Subcutaneous abdominal adipose tissue (tissue), 5 donors: ENCODE data around the gene RANGAP1.
"Not testable (repeated sequence)": the region's sequence is repeated elsewhere in the genome, so short reads cannot be mapped to it uniquely, and the experiment has no call there.

Source experiments
- H3K27ac ChIP-seq: one replicate; pipeline ENCODE4 v1.7.0; 2013; ENCODE audit warnings: low read depth, mild to moderate bottlenecking, inconsistent platforms, low read length, moderate library complexity
- H3K27me3 ChIP-seq, 5 donors: one replicate each; pipeline ENCODE4 v1.7.0; 2013; ENCODE audit warnings: low read length in 5 of 5, inconsistent platforms in 1 of 5; ENCODE audit not compliant: control insufficient read depth in 5 of 5, insufficient read depth in 4 of 5
- H3K36me3 ChIP-seq, 5 donors: one replicate each; pipeline ENCODE4 v1.7.0; 2013; ENCODE audit warnings: low read length in 5 of 5; ENCODE audit not compliant: control insufficient read depth in 5 of 5, insufficient read depth in 5 of 5
- H3K4me1 ChIP-seq, 5 donors: one replicate each; pipeline ENCODE4 v1.7.0; 2013; ENCODE audit warnings: low read length in 5 of 5, mild to moderate bottlenecking in 3 of 5, moderate library complexity in 1 of 5; ENCODE audit not compliant: control insufficient read depth in 5 of 5, insufficient read depth in 5 of 5
- H3K4me3 ChIP-seq, 5 donors: one replicate each; pipeline ENCODE4 v1.7.0; 2013; ENCODE audit warnings: low read length in 5 of 5, low read depth in 1 of 5
- H3K9ac ChIP-seq, 5 donors: one replicate each; pipeline ENCODE4 v1.7.0; 2013; ENCODE audit warnings: low read length in 5 of 5, mild to moderate bottlenecking in 4 of 5, moderate library complexity in 3 of 5
- H3K9me3 ChIP-seq, 5 donors: one replicate each; pipeline ENCODE4 v1.7.0; 2013; ENCODE audit warnings: low read length in 5 of 5; ENCODE audit not compliant: control insufficient read depth in 5 of 5
- donor health status: healthy.
- donor health status: healthy.
- donor health status: healthy.
- donor health status: healthy.
- donor health status: healthy.

Gene RANGAP1

DNA sequence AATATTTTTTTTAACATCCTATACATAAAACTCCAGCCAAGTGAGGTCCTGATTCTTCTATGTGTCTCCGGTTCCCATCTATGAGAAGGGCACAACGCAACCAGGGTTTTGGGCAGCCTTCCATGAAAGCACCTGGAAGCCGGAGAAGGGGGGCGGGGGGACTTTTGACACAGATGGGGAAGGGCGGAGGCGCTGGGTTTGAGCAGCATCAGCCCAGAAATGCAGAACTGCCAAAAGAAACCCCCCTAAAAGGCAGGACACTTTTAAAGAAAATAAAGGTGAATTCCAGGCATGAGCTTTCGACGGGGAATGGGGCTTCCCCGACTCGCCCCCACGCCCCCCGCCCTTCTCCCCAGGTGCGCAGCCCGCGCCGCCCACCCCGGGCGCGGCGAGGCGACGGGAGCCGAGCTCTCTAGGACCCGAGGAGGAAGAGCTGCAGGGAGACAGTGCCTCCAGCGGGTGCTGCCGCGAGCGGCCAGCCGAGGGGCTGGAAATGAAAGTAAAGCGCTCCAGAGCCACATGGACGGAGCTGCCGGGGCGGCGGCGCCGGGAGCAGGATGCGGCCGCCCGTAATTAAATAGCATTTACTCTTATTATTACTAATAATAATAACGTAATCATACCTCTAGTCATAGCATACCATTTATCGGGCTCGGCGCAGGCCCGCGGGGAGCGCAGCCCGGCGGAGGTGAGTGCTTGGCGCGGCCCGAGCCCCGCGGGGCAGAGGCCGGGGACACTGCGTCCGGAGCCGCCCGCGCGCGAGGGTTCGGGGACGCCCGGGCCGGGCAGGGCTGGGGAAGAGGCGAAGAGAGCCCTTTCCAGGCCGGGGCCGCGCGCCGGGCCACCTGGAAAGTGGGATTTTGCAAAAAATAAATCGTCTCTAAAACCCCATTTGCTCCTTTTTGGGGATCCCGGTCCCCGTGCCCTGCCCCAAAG lies 15.4 kb upstream of the RANGAP1 start, which contains the start of gene ZC3H7B:
ZC3H7B (plus strand) TSS at position 441 of the 936 bp plus-strand sequence. CDS start 19,136 bp downstream, outside the sequence.
- H3K4me1 ChIP-seq = peaks cover 6 to 22% (median 17%) of the 10 kb centered on the region in 5 donors
- H3K36me3 ChIP-seq = no peaks in the 10 kb centered on the region
- no peaks in the 10 kb centered on the region for H3K27me3 ChIP-seq
- peak within 1 kb of the TSS; percentile 91 for H3K27ac ChIP-seq
- H3K9me3 ChIP-seq = no peaks in the 10 kb centered on the region
- peak within 1 kb of the TSS; percentile 49 to 83 (median 78) for H3K4me3 ChIP-seq
- peak within 1 kb of the TSS; percentile 75 to 97 (median 93) for H3K9ac ChIP-seq

DNA sequence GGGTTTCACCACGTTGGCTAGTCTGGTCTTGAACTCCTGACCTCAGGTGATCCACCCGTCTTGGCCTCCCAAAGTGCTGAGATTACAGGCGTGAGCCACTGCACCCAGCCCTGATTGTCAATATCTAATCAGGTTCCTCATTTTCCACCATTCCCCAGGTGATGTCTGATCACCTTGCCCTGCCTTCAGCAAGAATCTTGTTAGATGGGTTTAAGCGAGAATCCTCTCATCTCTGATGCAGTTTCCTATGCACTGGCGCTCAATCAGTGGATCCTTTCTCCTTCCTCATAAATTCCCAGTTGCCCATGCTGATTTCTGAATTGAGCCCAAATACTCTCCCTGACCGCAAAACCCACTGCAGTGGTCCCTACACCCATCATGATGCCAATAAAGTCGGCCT lies 14.7 kb upstream of the RANGAP1 start:
- Histone ChIP-seq H3K4me3 (peak overlapping the region; percentile 49 to 83 (median 78)), H3K9me3 (no peaks in the 10 kb centered on the region), H3K9ac (peak overlapping the region in 4 of 5 donors; percentile 60 to 97 (median 84)), H3K27me3 (no peaks in the 10 kb centered on the region), H3K27ac (peak overlapping the region; percentile 91), H3K4me1 (peaks cover 6 to 22% (median 17%) of the 10 kb centered on the region in 5 donors), H3K36me3 (no peaks in the 10 kb centered on the region)

GRCh38 chr22:41296826-41297667 lies 11.1 kb upstream of the RANGAP1 start:
- no peak overlapping the region for H3K27ac ChIP-seq
- no peaks in the 10 kb centered on the region for H3K9me3 ChIP-seq
- H3K9ac ChIP-seq = no peak overlapping the region
- H3K4me1 ChIP-seq = peaks cover 0 to 7% (median 6%) of the 10 kb centered on the region in 5 donors
- H3K27me3 ChIP-seq = no peaks in the 10 kb centered on the region
- no peaks in the 10 kb centered on the region for H3K36me3 ChIP-seq
- no peak overlapping the region for H3K4me3 ChIP-seq

GRCh38 chr22:41294816-41295215 lies 8.8 kb upstream of the RANGAP1 start:
- not testable (repeated sequence) for H3K27ac ChIP-seq, H3K4me1 ChIP-seq, H3K9ac ChIP-seq, H3K36me3 ChIP-seq, H3K4me3 ChIP-seq, H3K27me3 ChIP-seq, H3K9me3 ChIP-seq

DNA sequence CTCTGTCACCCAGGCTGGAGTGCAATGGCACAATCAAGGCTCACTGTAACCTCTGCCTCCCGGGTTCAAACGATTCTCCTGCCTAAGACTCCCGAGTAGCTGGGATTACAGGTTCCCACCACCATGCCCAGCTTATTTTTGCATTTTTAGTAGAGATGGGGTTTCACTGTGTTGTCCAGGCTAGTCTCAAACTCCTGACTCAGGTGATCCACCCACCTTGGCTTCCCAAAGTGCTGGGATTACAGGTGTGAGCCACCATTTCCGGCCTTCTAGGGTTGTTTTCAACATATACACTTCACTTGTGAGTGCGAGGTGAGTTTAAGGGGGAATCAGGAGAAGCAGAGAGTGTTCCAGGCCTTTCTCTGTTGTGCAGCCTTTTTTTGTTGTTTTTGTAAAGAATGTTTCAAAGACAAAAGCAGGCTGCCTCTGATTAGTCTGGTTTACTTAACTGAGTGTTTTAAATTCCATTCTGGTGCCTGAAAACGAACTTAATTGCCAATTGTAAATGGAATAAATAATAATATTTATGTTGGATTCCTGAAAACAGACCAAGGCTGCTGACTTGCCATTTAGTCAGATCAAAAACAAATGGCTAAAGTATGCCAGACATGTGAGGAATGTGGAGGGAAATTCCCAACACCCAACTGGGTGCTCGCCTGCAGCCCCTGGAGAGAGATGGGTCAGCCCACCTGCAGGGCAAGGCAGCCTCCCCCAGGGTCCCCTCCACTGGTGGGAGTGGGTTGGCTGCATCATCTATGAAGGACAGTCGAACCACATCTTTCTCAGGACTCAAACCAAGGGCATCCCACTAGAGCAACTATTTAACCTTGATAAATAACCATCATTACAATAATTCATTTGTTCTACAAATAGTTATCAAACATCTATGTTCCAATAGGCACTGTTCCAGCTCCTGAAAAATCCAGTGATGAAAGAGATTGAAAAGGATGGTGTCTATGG lies 4.6 kb upstream of the RANGAP1 start:
- peak overlapping the region in 1 of 5 donors; percentile 40 for H3K9ac ChIP-seq
- no peaks in the 10 kb centered on the region for H3K36me3 ChIP-seq
- no peak overlapping the region for H3K4me3 ChIP-seq
- H3K9me3 ChIP-seq = no peaks in the 10 kb centered on the region
- peak overlapping the region; percentile 35 for H3K27ac ChIP-seq
- no peaks in the 10 kb centered on the region for H3K27me3 ChIP-seq
- H3K4me1 ChIP-seq = peaks cover 0 to 22% (median 17%) of the 10 kb centered on the region in 5 donors

GRCh38 chr22:41289671-41290070 lies 3.7 kb upstream of the RANGAP1 start:
- no peak overlapping the region for H3K9ac ChIP-seq
- H3K4me1 ChIP-seq = peaks cover 3 to 30% (median 25%) of the 10 kb centered on the region in 5 donors
- H3K27me3 ChIP-seq = no peaks in the 10 kb centered on the region
- no peaks in the 10 kb centered on the region for H3K9me3 ChIP-seq
- no peaks in the 10 kb centered on the region for H3K36me3 ChIP-seq
- no peak overlapping the region for H3K4me3 ChIP-seq
- H3K27ac ChIP-seq = no peak overlapping the region

DNA sequence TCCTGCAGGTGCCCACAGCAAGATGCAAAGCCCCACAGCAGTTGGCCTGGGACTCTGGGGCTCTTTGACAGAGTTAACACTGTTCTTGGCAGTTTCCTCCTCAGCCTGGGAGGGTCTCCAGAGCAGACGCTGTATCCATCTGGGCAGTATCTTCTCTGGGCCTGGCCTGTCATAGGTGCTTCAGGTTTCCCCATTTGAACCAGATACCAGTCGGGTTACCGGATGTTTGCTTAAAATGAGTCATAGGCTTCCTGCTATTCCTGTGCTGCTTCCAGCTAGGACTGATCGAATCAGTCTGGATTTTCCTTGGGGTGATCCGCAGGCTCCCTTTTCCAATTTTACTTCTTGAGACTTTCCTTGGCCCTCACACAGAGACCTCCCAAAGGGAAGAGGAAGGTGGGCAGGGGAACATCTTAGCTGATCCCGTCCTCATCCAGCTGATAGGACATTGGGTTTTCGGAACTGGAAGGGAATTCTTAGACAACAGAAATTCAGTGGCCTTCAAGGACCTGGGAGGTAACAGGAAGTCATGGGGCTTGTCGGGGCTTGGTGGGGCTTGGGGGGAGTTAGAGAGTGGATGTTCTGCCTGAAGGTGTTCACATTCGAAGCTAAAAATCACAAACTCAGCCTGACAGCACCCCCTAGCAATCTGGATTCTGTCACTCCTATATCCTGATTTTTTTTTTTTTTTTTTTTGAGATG lies 2.4 kb upstream of the RANGAP1 start:
- H3K27ac ChIP-seq = peak overlapping the region; percentile 77
- H3K9me3 ChIP-seq = no peaks in the 10 kb centered on the region
- H3K36me3 ChIP-seq = peaks cover 0 to 3% (median 0%) of the 10 kb centered on the region in 5 donors
- H3K9ac ChIP-seq = peak overlapping the region in 1 of 5 donors; percentile 48
- H3K4me3 ChIP-seq = no peak overlapping the region
- H3K4me1 ChIP-seq = peaks cover 3 to 30% (median 26%) of the 10 kb centered on the region in 5 donors
- no peaks in the 10 kb centered on the region for H3K27me3 ChIP-seq

DNA sequence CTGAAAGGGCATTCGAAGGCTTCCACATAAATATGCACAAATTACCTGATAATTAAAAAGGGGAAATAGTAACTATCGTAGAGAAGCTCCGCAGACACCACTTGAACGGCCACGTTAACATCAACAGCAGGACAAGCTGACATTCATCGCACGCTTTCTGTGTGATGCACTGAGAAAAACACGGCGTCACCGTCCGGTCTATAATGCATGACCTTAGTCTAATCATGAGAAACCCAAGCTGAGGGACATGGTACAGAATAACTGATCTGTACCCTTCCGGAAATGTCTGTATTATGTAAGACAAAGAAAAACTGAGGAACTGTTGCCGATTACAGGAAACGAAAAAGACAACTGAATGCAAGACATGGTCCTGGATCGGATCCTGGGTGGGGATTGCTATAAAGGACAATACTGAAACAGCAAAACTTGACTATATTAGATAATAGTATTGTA lies 678 bp upstream of the RANGAP1 start:
- H3K4me3 ChIP-seq = peak overlapping the region; percentile 80 to 93 (median 90)
- no peaks in the 10 kb centered on the region for H3K9me3 ChIP-seq
- peak overlapping the region; percentile 67 to 94 (median 86) for H3K9ac ChIP-seq
- peaks cover 3 to 5% (median 3%) of the 10 kb centered on the region in 5 donors for H3K36me3 ChIP-seq
- H3K27ac ChIP-seq = peak overlapping the region; percentile 94
- peaks cover 3 to 30% (median 26%) of the 10 kb centered on the region in 5 donors for H3K4me1 ChIP-seq
- no peaks in the 10 kb centered on the region for H3K27me3 ChIP-seq
